ENCODE data around the gene NOTCH2. TPM values are rescaled to one million over a fixed set of nuclear protein-coding genes. Genes with fewer than 3 reads are reported as not detected.

Gene NOTCH2
- total RNA-seq, 1 experiment from 2014 or later: 62.9 TPM

GRCh38 chr1:119906927-119907652 lies 162.4 kb downstream of the NOTCH2 start:
- RAD21 ChIA-PET (ENCODE audit: low non-redundant PET in 1 of 2, low total read pairs in 2 of 2, uncharacterized antibody in 2 of 2, unreplicated experiment in 2 of 2): no interaction called here
- DNase-seq (ENCODE audit: low read depth, low spot score) (no peak), ATAC-seq (no peak)
- Histone ChIP-seq H3K4me1 (ENCODE audit: control insufficient read depth in 1 of 2, insufficient read depth in 2 of 2, low read length in 2 of 2) (no peaks in the 10 kb centered on the region), H2AFZ (ENCODE audit: low read depth, low read length, poor library complexity, severe bottlenecking) (no peak overlapping the region), H3K27ac (ENCODE audit: low read depth, low read length) (no peak overlapping the region), H4K20me1 (ENCODE audit: insufficient read depth) (no peaks in the 10 kb centered on the region), H3K4me3 (replicated peaks in 1 of 2; ENCODE audit: low read depth in 1 of 2, low read length in 2 of 2) (no peak overlapping the region), H3K9me2 (ENCODE audit: insufficient read depth) (no peaks in the 10 kb centered on the region), H3K79me2 (ENCODE audit: insufficient read depth, low read length) (no peaks in the 10 kb centered on the region), H3K9ac (ENCODE audit: low read length) (no peak overlapping the region), H3K27me3 (ENCODE audit: insufficient read depth, low read length) (no peaks in the 10 kb centered on the region), H3K4me2 (ENCODE audit: low read length) (no peak overlapping the region), H3K9me3 (ENCODE audit: control insufficient read depth in 1 of 2, insufficient read depth in 1 of 2, low read depth in 1 of 2, low read length in 2 of 2) (no peaks in the 10 kb centered on the region; a peak in 1 of 4 replicates), H3K36me3 (ENCODE audit: control insufficient read depth in 1 of 2, insufficient read depth in 2 of 2, low read length in 2 of 2) (no peaks in the 10 kb centered on the region)
- CTCF ChIA-PET: no interaction called here
- POLR2A ChIA-PET: no interaction called here
- intact Hi-C loops (cut with micrococcal nuclease): no loop called here
- TF ChIP-seq TCF7L2 (IDR thresholded peaks at IDR 0.05; ENCODE audit: borderline replicate concordance, extremely low read depth, insufficient read depth, insufficient read length) (no peak), CEBPB (IDR thresholded peaks at IDR 0.05; ENCODE audit: low read depth) (no peak), CBX3 (IDR thresholded peaks at IDR 0.05; ENCODE audit: low read depth) (no peak), ELF1 (IDR thresholded peaks at IDR 0.05; ENCODE audit: borderline replicate concordance, low read depth) (no peak), POLR2AphosphoS5 (IDR thresholded peaks at IDR 0.05; ENCODE audit: low read depth, low read length) (no peak), EZH2phosphoT487 (IDR thresholded peaks at IDR 0.05; ENCODE audit: borderline replicate concordance) (no peak), JUND (IDR thresholded peaks at IDR 0.05) (no peak), SRF (IDR thresholded peaks at IDR 0.05; ENCODE audit: low read depth) (no peak), ATF3 (IDR thresholded peaks at IDR 0.05) (no peak), EGR1 (IDR thresholded peaks at IDR 0.05; ENCODE audit: low read depth) (no peak), CTCF (IDR thresholded peaks at IDR 0.05 in 2 of 3, conservative IDR thresholded peaks at IDR 0.05 in 1 of 3; ENCODE audit: borderline replicate concordance in 1 of 3, insufficient read depth in 1 of 3, low read depth in 2 of 3, low read length in 2 of 3) (no peak), SIN3A (IDR thresholded peaks at IDR 0.05; ENCODE audit: low read depth) (no peak)
- TF ChIP-seq, protein P1, sequence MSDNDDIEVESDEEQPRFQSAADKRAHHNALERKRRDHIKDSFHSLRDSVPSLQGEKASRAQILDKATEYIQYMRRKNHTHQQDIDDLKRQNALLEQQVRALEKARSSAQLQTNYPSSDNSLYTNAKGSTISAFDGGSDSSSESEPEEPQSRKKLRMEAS (IDR thresholded peaks at IDR 0.05): no peak
- TF ChIP-seq, protein P2, sequence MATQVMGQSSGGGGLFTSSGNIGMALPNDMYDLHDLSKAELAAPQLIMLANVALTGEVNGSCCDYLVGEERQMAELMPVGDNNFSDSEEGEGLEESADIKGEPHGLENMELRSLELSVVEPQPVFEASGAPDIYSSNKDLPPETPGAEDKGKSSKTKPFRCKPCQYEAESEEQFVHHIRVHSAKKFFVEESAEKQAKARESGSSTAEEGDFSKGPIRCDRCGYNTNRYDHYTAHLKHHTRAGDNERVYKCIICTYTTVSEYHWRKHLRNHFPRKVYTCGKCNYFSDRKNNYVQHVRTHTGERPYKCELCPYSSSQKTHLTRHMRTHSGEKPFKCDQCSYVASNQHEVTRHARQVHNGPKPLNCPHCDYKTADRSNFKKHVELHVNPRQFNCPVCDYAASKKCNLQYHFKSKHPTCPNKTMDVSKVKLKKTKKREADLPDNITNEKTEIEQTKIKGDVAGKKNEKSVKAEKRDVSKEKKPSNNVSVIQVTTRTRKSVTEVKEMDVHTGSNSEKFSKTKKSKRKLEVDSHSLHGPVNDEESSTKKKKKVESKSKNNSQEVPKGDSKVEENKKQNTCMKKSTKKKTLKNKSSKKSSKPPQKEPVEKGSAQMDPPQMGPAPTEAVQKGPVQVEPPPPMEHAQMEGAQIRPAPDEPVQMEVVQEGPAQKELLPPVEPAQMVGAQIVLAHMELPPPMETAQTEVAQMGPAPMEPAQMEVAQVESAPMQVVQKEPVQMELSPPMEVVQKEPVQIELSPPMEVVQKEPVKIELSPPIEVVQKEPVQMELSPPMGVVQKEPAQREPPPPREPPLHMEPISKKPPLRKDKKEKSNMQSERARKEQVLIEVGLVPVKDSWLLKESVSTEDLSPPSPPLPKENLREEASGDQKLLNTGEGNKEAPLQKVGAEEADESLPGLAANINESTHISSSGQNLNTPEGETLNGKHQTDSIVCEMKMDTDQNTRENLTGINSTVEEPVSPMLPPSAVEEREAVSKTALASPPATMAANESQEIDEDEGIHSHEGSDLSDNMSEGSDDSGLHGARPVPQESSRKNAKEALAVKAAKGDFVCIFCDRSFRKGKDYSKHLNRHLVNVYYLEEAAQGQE (IDR thresholded peaks at IDR 0.05; ENCODE audit: low read depth): no peak
- TF ChIP-seq, protein P3, sequence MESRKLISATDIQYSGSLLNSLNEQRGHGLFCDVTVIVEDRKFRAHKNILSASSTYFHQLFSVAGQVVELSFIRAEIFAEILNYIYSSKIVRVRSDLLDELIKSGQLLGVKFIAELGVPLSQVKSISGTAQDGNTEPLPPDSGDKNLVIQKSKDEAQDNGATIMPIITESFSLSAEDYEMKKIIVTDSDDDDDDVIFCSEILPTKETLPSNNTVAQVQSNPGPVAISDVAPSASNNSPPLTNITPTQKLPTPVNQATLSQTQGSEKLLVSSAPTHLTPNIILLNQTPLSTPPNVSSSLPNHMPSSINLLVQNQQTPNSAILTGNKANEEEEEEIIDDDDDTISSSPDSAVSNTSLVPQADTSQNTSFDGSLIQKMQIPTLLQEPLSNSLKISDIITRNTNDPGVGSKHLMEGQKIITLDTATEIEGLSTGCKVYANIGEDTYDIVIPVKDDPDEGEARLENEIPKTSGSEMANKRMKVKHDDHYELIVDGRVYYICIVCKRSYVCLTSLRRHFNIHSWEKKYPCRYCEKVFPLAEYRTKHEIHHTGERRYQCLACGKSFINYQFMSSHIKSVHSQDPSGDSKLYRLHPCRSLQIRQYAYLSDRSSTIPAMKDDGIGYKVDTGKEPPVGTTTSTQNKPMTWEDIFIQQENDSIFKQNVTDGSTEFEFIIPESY (IDR thresholded peaks at IDR 0.05; ENCODE audit: extremely low read depth, insufficient replicate concordance, low read length): no peak
- no TSS peak for BruUV-seq (replicated peaks)

Measured in HCT116 (cell line).